ENCODE results near the gene JAZF1. TPM values are rescaled to one million over a fixed set of nuclear protein-coding genes. Genes with fewer than 3 reads are reported as not detected.

Gene JAZF1
- polyA plus RNA-seq, 3 donors = 12.1 to 18.1 (median 17.2) TPM

- Histone ChIP-seq H3K9ac (ENCODE audit: insufficient read depth, low read length, poor library complexity, severe bottlenecking) (no peak overlapping the region), H3K36me3 (replicated peaks in 1 of 2; ENCODE audit: control insufficient read depth in 1 of 2, insufficient read depth in 2 of 2, low read length in 2 of 2) (peaks cover 0 to 16% of the 10 kb centered on the region in 2 donors), H2AFZ (ENCODE audit: insufficient read depth, low read depth, low read length, poor library complexity, severe bottlenecking) (no peak overlapping the region), H3K27me3 (ENCODE audit: control insufficient read depth in 2 of 2, insufficient read depth in 2 of 2, low read length in 2 of 2) (no peaks in the 10 kb centered on the region), H4K20me1 (ENCODE audit: insufficient read depth, low read length) (peaks cover 98% of the 10 kb centered on the region), H3K27ac (ENCODE audit: low read depth in 1 of 2, low read length in 2 of 2) (no peak overlapping the region), H3K4me2 (replicated peaks; ENCODE audit: extremely low read depth, low read length, poor library complexity, severe bottlenecking) (no peak overlapping the region), H3K79me2 (ENCODE audit: insufficient read depth, low read length) (no peaks in the 10 kb centered on the region), H3K9me3 (replicated peaks in 1 of 2; ENCODE audit: control insufficient read depth in 1 of 2, insufficient read depth in 1 of 2, low read length in 2 of 2) (no peaks in the 10 kb centered on the region), H3K4me3 (replicated peaks in 1 of 3; ENCODE audit: low read depth in 2 of 3, low read length in 3 of 3) (no peak overlapping the region), H3K4me1 (ENCODE audit: control insufficient read depth in 1 of 2, insufficient read depth in 2 of 2, low read length in 2 of 2) (no peaks in the 10 kb centered on the region)
- WGBS (ENCODE audit: insufficient coverage) = 100% methylated on average over 2 of the region's 2 CpGs
- H3K4me1 Mint-ChIP-seq = peaks cover 25% of the 10 kb centered on the region
- DNase-seq = no peak
- peaks cover 0 to 1% (median 0%) of the 10 kb centered on the region in 3 donors for H3K27me3 Mint-ChIP-seq (ENCODE audit: low read depth in 3 of 3)
- intact Hi-C loops (cut with micrococcal nuclease) = loop anchor here (5.0 kb wide), 3 partner anchors 67 to 828 kb away; no protein-coding TSS in a partner anchor
- H3K27ac Mint-ChIP-seq = peak overlapping the region in 1 of 7 donors; percentile 4
- H3K9me3 Mint-ChIP-seq = no peaks in the 10 kb centered on the region
- peaks cover 30 to 34% of the 10 kb centered on the region in 2 donors for H3K36me3 Mint-ChIP-seq
- H3K4me3 Mint-ChIP-seq = no peak overlapping the region
- no peak for TF ChIP-seq CTCF (IDR thresholded peaks at IDR 0.05)
Observed at GRCh38 chr7:28024786-28025334, 155.7 kb downstream of the JAZF1 start.

- Mint-ChIP-seq H3K27me3 (ENCODE audit: low read depth in 3 of 3) (no peaks in the 10 kb centered on the region), H3K4me1 (peaks cover 21% of the 10 kb centered on the region), H3K36me3 (peaks cover 45 to 52% of the 10 kb centered on the region in 2 donors), H3K27ac (no peak overlapping the region), H3K9me3 (peaks cover 0 to 5% (median 3%) of the 10 kb centered on the region in 7 donors), H3K4me3 (peak overlapping the region in 1 of 2 donors; percentile 24)
- Histone ChIP-seq H3K4me3 (replicated peaks in 1 of 3; ENCODE audit: low read depth in 2 of 3, low read length in 3 of 3) (no peak overlapping the region), H3K36me3 (replicated peaks in 1 of 2; ENCODE audit: control insufficient read depth in 1 of 2, insufficient read depth in 2 of 2, low read length in 2 of 2) (peaks cover 3 to 42% of the 10 kb centered on the region in 2 donors), H4K20me1 (ENCODE audit: insufficient read depth, low read length) (peaks cover 98% of the 10 kb centered on the region), H3K27ac (ENCODE audit: low read depth in 1 of 2, low read length in 2 of 2) (no peak overlapping the region), H3K27me3 (ENCODE audit: control insufficient read depth in 2 of 2, insufficient read depth in 2 of 2, low read length in 2 of 2) (no peaks in the 10 kb centered on the region), H3K9me3 (replicated peaks in 1 of 2; ENCODE audit: control insufficient read depth in 1 of 2, insufficient read depth in 1 of 2, low read length in 2 of 2) (no peaks in the 10 kb centered on the region), H3K9ac (ENCODE audit: insufficient read depth, low read length, poor library complexity, severe bottlenecking) (no peak overlapping the region), H3K79me2 (ENCODE audit: insufficient read depth, low read length) (no peaks in the 10 kb centered on the region), H2AFZ (ENCODE audit: insufficient read depth, low read depth, low read length, poor library complexity, severe bottlenecking) (no peak overlapping the region), H3K4me1 (ENCODE audit: control insufficient read depth in 1 of 2, insufficient read depth in 2 of 2, low read length in 2 of 2) (no peaks in the 10 kb centered on the region), H3K4me2 (replicated peaks; ENCODE audit: extremely low read depth, low read length, poor library complexity, severe bottlenecking) (no peak overlapping the region)
- TF ChIP-seq CTCF (IDR thresholded peaks at IDR 0.05) = peak; percentile 91
- 19% methylated on average over 6 of the region's 12 CpGs for WGBS (ENCODE audit: insufficient coverage)
- intact Hi-C loops (cut with micrococcal nuclease) = loop anchor here (5.0 kb wide), 3 partner anchors 72 to 823 kb away; no protein-coding TSS in a partner anchor
- peak; percentile 42 to 61 (median 59) for DNase-seq
Observed at GRCh38 chr7:28020302-28020940, 160.2 kb downstream of the JAZF1 start.
